ENCODE measurements around the gene METRNL. TPM values are rescaled to one million over a fixed set of nuclear protein-coding genes. Genes with fewer than 3 reads are reported as not detected.

Gene METRNL
- total RNA-seq, 1 donor from 2014 or later: 10.3 TPM

- intact Hi-C loops (cut with micrococcal nuclease): loop anchor here (1.0 kb wide), 1 partner anchor 27 kb away; no protein-coding TSS in a partner anchor
Observed at GRCh38 chr17:83078378-83079351, 744 bp upstream of the METRNL start.

GRCh38 chr17:83079766-83080578 lies 563 bp downstream of the METRNL start:
- intact Hi-C loops (cut with micrococcal nuclease): loop anchor here (1.0 kb wide), 1 partner anchor 29 kb away; no protein-coding TSS in a partner anchor

GRCh38 chr17:83080579-83080857 lies 1.1 kb downstream of the METRNL start:
- intact Hi-C loops (cut with micrococcal nuclease): no loop called here

GRCh38 chr17:83080858-83081683 lies 1.7 kb downstream of the METRNL start:
- intact Hi-C loops (cut with micrococcal nuclease): no loop called here

- intact Hi-C loops (cut with micrococcal nuclease): no loop called here
Observed at GRCh38 chr17:83081684-83082201, 2.3 kb downstream of the METRNL start.

- intact Hi-C loops (cut with micrococcal nuclease): no loop called here
Observed at GRCh38 chr17:83082424-83082823, 3.0 kb downstream of the METRNL start.

- intact Hi-C loops (cut with micrococcal nuclease): no loop called here
Observed at GRCh38 chr17:83082909-83083367, 3.5 kb downstream of the METRNL start.

- intact Hi-C loops (cut with micrococcal nuclease): no loop called here
Observed at GRCh38 chr17:83083368-83084201, 4.2 kb downstream of the METRNL start.

- intact Hi-C loops (cut with micrococcal nuclease): no loop called here
Observed at GRCh38 chr17:83084214-83084613, 4.8 kb downstream of the METRNL start.

- intact Hi-C loops (cut with micrococcal nuclease): no loop called here
Observed at GRCh38 chr17:83084621-83085056, 5.2 kb downstream of the METRNL start.

GRCh38 chr17:83085103-83085502 lies 5.7 kb downstream of the METRNL start:
- intact Hi-C loops (cut with micrococcal nuclease): no loop called here

- intact Hi-C loops (cut with micrococcal nuclease): no loop called here
Observed at GRCh38 chr17:83085526-83086198, 6.3 kb downstream of the METRNL start.

- intact Hi-C loops (cut with micrococcal nuclease): no loop called here
Observed at GRCh38 chr17:83086199-83086880, 6.9 kb downstream of the METRNL start.

GRCh38 chr17:83086907-83087787 lies 7.7 kb downstream of the METRNL start:
- intact Hi-C loops (cut with micrococcal nuclease): no loop called here

- intact Hi-C loops (cut with micrococcal nuclease): no loop called here
Observed at GRCh38 chr17:83087788-83088360, 8.5 kb downstream of the METRNL start.

GRCh38 chr17:83088451-83088850 lies 9.0 kb downstream of the METRNL start:
- intact Hi-C loops (cut with micrococcal nuclease): no loop called here

- intact Hi-C loops (cut with micrococcal nuclease): no loop called here
Observed at GRCh38 chr17:83088909-83089308, 9.5 kb downstream of the METRNL start.
